HL-60 (cell line): ENCODE data around the gene GADD45G.

Experiments used
- CTCF ChIP-seq: IDR thresholded peaks from one replicate; pipeline ENCODE4 v1.5.1; 2011; ENCODE audit warnings: low read length, control low read depth, inconsistent platforms; ENCODE audit not compliant: insufficient read depth
- GABPA ChIP-seq: IDR thresholded peaks from 2 replicates; pipeline ENCODE4 v1.6.1; 2012; ENCODE audit warnings: low read depth
- POLR2AphosphoS5 ChIP-seq: IDR thresholded peaks from 2 replicates; pipeline ENCODE4 v1.6.1; 2012; ENCODE audit warnings: low read depth
- REST ChIP-seq: IDR thresholded peaks from 2 replicates; pipeline ENCODE4 v1.6.1; 2012; ENCODE audit warnings: low read depth; ENCODE audit not compliant: insufficient replicate concordance
- SPI1 ChIP-seq: IDR thresholded peaks from 2 replicates; pipeline ENCODE4 v1.6.1; 2012; ENCODE audit warnings: low read depth, mild to moderate bottlenecking, borderline replicate concordance

GRCh38 chr9:89606049-89606623 is 1.3 kb downstream of the GADD45G start:
- no peak for TF ChIP-seq CTCF
- TF ChIP-seq REST: no peak
- no peak for TF ChIP-seq POLR2AphosphoS5
- TF ChIP-seq SPI1: no peak
- TF ChIP-seq GABPA: no peak
